ENCODE results near the gene TCEA2. TPM values are rescaled to one million over a fixed set of nuclear protein-coding genes. Genes with fewer than 3 reads are reported as not detected.

Gene TCEA2
- total and polyA plus RNA-seq, 2 of the 13 experiments (the other 11 are each of a cell fraction or from before 2014, with no cell fraction given) = 28.1 to 33.7 TPM

- TF ChIP-seq ZSCAN21 (CRISPR knock-in tag; IDR thresholded peaks at IDR 0.05; ENCODE audit: borderline replicate concordance) (peak; percentile 76), JUND (CRISPR knock-in tag; IDR thresholded peaks at IDR 0.05) (no peak; the same call in 1 of the 2 replicates), NPAS2 (CRISPR knock-in tag; IDR thresholded peaks at IDR 0.05; ENCODE audit: borderline replicate concordance) (no peak), RAD21 (CRISPR knock-in tag; IDR thresholded peaks at IDR 0.05) (peak; percentile 23), HMGXB3 (CRISPR knock-in tag; IDR thresholded peaks at IDR 0.05; ENCODE audit: borderline replicate concordance) (no peak), HMG20B (CRISPR knock-in tag; conservative IDR thresholded peaks at IDR 0.05) (no peak), JUNB (CRISPR knock-in tag; IDR thresholded peaks at IDR 0.05; ENCODE audit: borderline replicate concordance) (no peak), ZNF792 (CRISPR knock-in tag; IDR thresholded peaks at IDR 0.05) (peak; percentile 7; the same call in 1 of the 2 replicates), ZNF451 (CRISPR knock-in tag; IDR thresholded peaks at IDR 0.05) (no peak; the same call in 1 of the 2 replicates), ZNF484 (CRISPR knock-in tag; IDR thresholded peaks at IDR 0.05; ENCODE audit: borderline replicate concordance, low read depth) (peak; percentile 6; the same call in 1 of the 2 replicates), SCMH1 (CRISPR knock-in tag; IDR thresholded peaks at IDR 0.05; ENCODE audit: borderline replicate concordance) (no peak), SP140L (CRISPR knock-in tag; IDR thresholded peaks at IDR 0.05; ENCODE audit: borderline replicate concordance) (no peak), ZBTB8A (CRISPR knock-in tag; IDR thresholded peaks at IDR 0.05; ENCODE audit: borderline replicate concordance, low read depth) (no peak), ZNF430 (CRISPR knock-in tag; IDR thresholded peaks at IDR 0.05) (no peak), HMGA1 (CRISPR knock-in tag; conservative IDR thresholded peaks at IDR 0.05) (no peak), HNRNPL (IDR thresholded peaks at IDR 0.05; ENCODE audit: low read depth, low read length) (peak; percentile 98), KLF16 (CRISPR knock-in tag; IDR thresholded peaks at IDR 0.05) (no peak), CENPT (CRISPR knock-in tag; IDR thresholded peaks at IDR 0.05; ENCODE audit: low read depth) (no peak; the same call in 1 of the 2 replicates), ZNF263 (CRISPR knock-in tag; IDR thresholded peaks at IDR 0.05) (no peak), ZNF510 (CRISPR knock-in tag; IDR thresholded peaks at IDR 0.05; ENCODE audit: low read depth) (peak; percentile 65; the same call in 1 of the 2 replicates), HNRNPLL (IDR thresholded peaks at IDR 0.05; ENCODE audit: low read depth, low read length, poor library complexity, severe bottlenecking) (peak; percentile 26), ZNF446 (CRISPR knock-in tag; IDR thresholded peaks at IDR 0.05) (no peak)
- TF ChIP-seq, protein P1, sequence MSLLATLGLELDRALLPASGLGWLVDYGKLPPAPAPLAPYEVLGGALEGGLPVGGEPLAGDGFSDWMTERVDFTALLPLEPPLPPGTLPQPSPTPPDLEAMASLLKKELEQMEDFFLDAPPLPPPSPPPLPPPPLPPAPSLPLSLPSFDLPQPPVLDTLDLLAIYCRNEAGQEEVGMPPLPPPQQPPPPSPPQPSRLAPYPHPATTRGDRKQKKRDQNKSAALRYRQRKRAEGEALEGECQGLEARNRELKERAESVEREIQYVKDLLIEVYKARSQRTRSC (CRISPR knock-in tag; IDR thresholded peaks at IDR 0.05; ENCODE audit: low read depth) = peak; percentile 22; the same call in 1 of the 2 replicates
- TF ChIP-seq, protein P2, sequence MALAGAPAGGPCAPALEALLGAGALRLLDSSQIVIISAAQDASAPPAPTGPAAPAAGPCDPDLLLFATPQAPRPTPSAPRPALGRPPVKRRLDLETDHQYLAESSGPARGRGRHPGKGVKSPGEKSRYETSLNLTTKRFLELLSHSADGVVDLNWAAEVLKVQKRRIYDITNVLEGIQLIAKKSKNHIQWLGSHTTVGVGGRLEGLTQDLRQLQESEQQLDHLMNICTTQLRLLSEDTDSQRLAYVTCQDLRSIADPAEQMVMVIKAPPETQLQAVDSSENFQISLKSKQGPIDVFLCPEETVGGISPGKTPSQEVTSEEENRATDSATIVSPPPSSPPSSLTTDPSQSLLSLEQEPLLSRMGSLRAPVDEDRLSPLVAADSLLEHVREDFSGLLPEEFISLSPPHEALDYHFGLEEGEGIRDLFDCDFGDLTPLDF (CRISPR knock-in tag; IDR thresholded peaks at IDR 0.05) = no peak
Observed at GRCh38 chr20:64036346-64037198, 26.4 kb upstream of the TCEA2 start (continued).
